Liver (tissue), 9 donors: Measurements from ENCODE around the gene UBE2L3. TPM values are rescaled to one million over a fixed set of nuclear protein-coding genes. Genes with fewer than 3 reads are reported as not detected.
A peak's percentile ranks its signal among the peaks of the same experiment; 100 is the strongest.

Experiments
- DNase-seq: peaks from one replicate; pipeline ENCODE4 v3.0.0-alpha.2; 2017; ENCODE audit warnings: low spot score
- H3K27ac ChIP-seq, 2 donors: one replicate each; pipeline ENCODE4 v1.7.0; 2013; ENCODE audit warnings: inconsistent platforms in 2 of 2, low read length in 2 of 2, control low read depth in 1 of 2, low read depth in 1 of 2, mild to moderate bottlenecking in 1 of 2
- H3K27me3 ChIP-seq, 4 donors: one replicate each; pipeline versions ENCODE4 v1.6.1 to v1.7.0; 2013; ENCODE audit warnings: low read length in 3 of 4, inconsistent platforms in 1 of 4, mild to moderate bottlenecking in 1 of 4, moderate library complexity in 1 of 4; ENCODE audit not compliant: control insufficient read depth in 4 of 4, insufficient read depth in 4 of 4
- H3K36me3 ChIP-seq, 4 donors: one replicate each; pipeline versions ENCODE4 v1.6.1 to v1.7.0; 2013; ENCODE audit warnings: low read length in 3 of 4, mild to moderate bottlenecking in 3 of 4, low read depth in 1 of 4, moderate library complexity in 1 of 4; ENCODE audit not compliant: control insufficient read depth in 4 of 4, insufficient read depth in 3 of 4
- H3K4me1 ChIP-seq, 4 donors: one replicate each; pipeline versions ENCODE4 v1.6.1 to v1.7.0; 2013; ENCODE audit warnings: low read length in 3 of 4, mild to moderate bottlenecking in 3 of 4, moderate library complexity in 1 of 4; ENCODE audit not compliant: control insufficient read depth in 4 of 4, insufficient read depth in 4 of 4
- H3K4me3 ChIP-seq, 3 donors: one replicate each; pipeline versions ENCODE4 v1.6.1 to v1.7.0; 2013; ENCODE audit warnings: low read length in 3 of 3, control low read depth in 1 of 3, low read depth in 1 of 3, mild to moderate bottlenecking in 1 of 3
- H3K9ac ChIP-seq, 2 donors: one replicate each; pipeline ENCODE4 v1.7.0; 2013; ENCODE audit warnings: low read length in 2 of 2, mild to moderate bottlenecking in 2 of 2, moderate library complexity in 2 of 2, control low read depth in 1 of 2, low read depth in 1 of 2
- H3K9me3 ChIP-seq, 4 donors: one replicate each; pipeline versions ENCODE4 v1.6.1 to v1.7.0; 2013; ENCODE audit warnings: low read length in 3 of 4; ENCODE audit not compliant: control insufficient read depth in 4 of 4
- EGR1 ChIP-seq, 2 donors: IDR thresholded peaks; 2 replicates each; pipeline ENCODE4 v1.6.1; 2016 to 2018; ENCODE audit warnings: antibody characterized with exemption in 2 of 2, low read depth in 2 of 2
- FOXA1 ChIP-seq: IDR thresholded peaks from 2 replicates; pipeline ENCODE4 v1.6.1; 2016; ENCODE audit warnings: antibody characterized with exemption
- FOXA2 ChIP-seq: IDR thresholded peaks from 2 replicates; pipeline ENCODE4 v1.6.1; 2016; ENCODE audit warnings: antibody characterized with exemption
- GABPA ChIP-seq, 2 donors: IDR thresholded peaks in 1 of 2; conservative IDR thresholded peaks in 1 of 2; 2 replicates each; pipeline ENCODE4 v1.6.1; 2016; ENCODE audit warnings: antibody characterized with exemption in 2 of 2, mild to moderate bottlenecking in 1 of 2, moderate library complexity in 1 of 2
- JUND ChIP-seq, 2 donors: IDR thresholded peaks; 2 replicates each; pipeline ENCODE4 v1.6.1; 2016; ENCODE audit warnings: antibody characterized with exemption in 2 of 2
- NR2F2 ChIP-seq: IDR thresholded peaks from 2 replicates; pipeline ENCODE4 v1.6.1; 2016; ENCODE audit warnings: antibody characterized with exemption
- RAD21 ChIP-seq, 2 donors: IDR thresholded peaks; 2 replicates each; pipeline ENCODE4 v1.6.1; 2016; ENCODE audit warnings: antibody characterized with exemption in 2 of 2, mild to moderate bottlenecking in 2 of 2
- RXRA ChIP-seq, 2 donors: IDR thresholded peaks; 2 replicates each; pipeline ENCODE4 v1.6.1; 2017 to 2018; ENCODE audit warnings: antibody characterized with exemption in 2 of 2, mild to moderate bottlenecking in 1 of 2
- SP1 ChIP-seq: IDR thresholded peaks from 2 replicates; pipeline ENCODE4 v1.6.1; 2018; ENCODE audit warnings: antibody characterized with exemption, mild to moderate bottlenecking
- TAF1 ChIP-seq: conservative IDR thresholded peaks from 2 replicates; pipeline ENCODE4 v1.6.1; 2016; ENCODE audit warnings: antibody characterized with exemption, mild to moderate bottlenecking
- YY1 ChIP-seq: IDR thresholded peaks from 2 replicates; pipeline ENCODE4 v1.6.1; 2016; ENCODE audit warnings: antibody characterized with exemption, mild to moderate bottlenecking
- WGBS: extraction: QIAGEN DNeasy Blood & Tissue Kit; methylation state at CpG from one replicate; pipeline ENCODE4 v1.1.7; 2013; 5-methylcytosine and 5-hydroxymethylcytosine counted together
- polyA plus RNA-seq, 2 donors: library from polyadenylated mRNA; stranded (reverse) in 1 of 2; unstranded in 1 of 2; fragments of 200-250 nt in 1 of 2; fragments of >200 nt in 1 of 2; fragmentation: Nextera tagmentation in 1 of 2; extraction: Ambion mirVana in 1 of 2; gene quantifications; one replicate each; pipeline versions ENCODE4 v1.2.1 to v1.2.3, GENCODE V29; 2013 to 2015
- total RNA-seq, 2 donors: library from RNA; depleted of rRNA; stranded (reverse); fragments of >200 nt; gene quantifications; one replicate each; pipeline ENCODE4 v1.2.3, GENCODE V29; 2014
- TF ChIP-seq, protein P1 (sequence below): IDR thresholded peaks from 2 replicates; pipeline ENCODE4 v1.6.1; 2016; ENCODE audit warnings: antibody characterized with exemption, mild to moderate bottlenecking
- TF ChIP-seq, protein P2 (sequence below): IDR thresholded peaks from 2 replicates; pipeline ENCODE4 v1.6.1; 2016; ENCODE audit warnings: antibody characterized with exemption
- donor health status: healthy.
- donor health status: healthy.
- donor health status: healthy.
- donor health status: healthy.
- donor health status: healthy.

UBE2L3 gene
- total and polyA plus RNA-seq, 4 donors, result 14.3 to 33.4 (median 19.8) TPM

DNA sequence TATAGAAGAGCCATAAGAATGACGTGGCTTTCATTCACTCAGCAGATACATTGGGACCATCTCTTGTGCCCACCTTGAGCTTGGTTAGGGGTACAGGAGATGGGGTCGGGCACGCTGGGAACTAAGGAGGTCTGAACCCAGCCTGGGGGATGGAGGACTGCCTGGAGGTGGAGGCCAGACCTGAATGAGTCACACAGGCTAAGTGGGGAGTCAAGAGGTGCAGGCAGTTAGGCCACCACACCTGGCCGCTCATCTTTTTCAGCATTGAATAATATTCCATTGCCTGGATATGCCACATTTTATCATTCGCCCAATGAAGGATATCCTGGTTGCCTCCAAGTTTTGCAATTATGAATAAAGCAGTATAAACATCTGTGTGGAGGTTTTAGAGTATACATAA lies 94.5 kb downstream of the UBE2L3 start:
- 96% methylated on average over 5 of the region's 5 CpGs for WGBS
- Histone ChIP-seq H3K9me3 (no peaks in the 10 kb centered on the region), H3K9ac (no peak overlapping the region), H3K27ac (no peak overlapping the region), H3K36me3 (no peaks in the 10 kb centered on the region), H3K4me3 (no peak overlapping the region), H3K4me1 (peaks cover 0 to 16% (median 4%) of the 10 kb centered on the region in 4 donors), H3K27me3 (no peaks in the 10 kb centered on the region)
- DNase-seq, result no peak
- TF ChIP-seq EGR1 (IDR thresholded peaks at IDR 0.05; ENCODE audit: low read depth in 2 of 2) (no peak), TAF1 (no peak), GABPA (IDR thresholded peaks at IDR 0.05 in 1 of 2, conservative IDR thresholded peaks at IDR 0.05 in 1 of 2) (no peak), FOXA1 (no peak), RXRA (IDR thresholded peaks at IDR 0.05) (no peak), FOXA2 (no peak), SP1 (no peak)
- TF ChIP-seq, protein P1, sequence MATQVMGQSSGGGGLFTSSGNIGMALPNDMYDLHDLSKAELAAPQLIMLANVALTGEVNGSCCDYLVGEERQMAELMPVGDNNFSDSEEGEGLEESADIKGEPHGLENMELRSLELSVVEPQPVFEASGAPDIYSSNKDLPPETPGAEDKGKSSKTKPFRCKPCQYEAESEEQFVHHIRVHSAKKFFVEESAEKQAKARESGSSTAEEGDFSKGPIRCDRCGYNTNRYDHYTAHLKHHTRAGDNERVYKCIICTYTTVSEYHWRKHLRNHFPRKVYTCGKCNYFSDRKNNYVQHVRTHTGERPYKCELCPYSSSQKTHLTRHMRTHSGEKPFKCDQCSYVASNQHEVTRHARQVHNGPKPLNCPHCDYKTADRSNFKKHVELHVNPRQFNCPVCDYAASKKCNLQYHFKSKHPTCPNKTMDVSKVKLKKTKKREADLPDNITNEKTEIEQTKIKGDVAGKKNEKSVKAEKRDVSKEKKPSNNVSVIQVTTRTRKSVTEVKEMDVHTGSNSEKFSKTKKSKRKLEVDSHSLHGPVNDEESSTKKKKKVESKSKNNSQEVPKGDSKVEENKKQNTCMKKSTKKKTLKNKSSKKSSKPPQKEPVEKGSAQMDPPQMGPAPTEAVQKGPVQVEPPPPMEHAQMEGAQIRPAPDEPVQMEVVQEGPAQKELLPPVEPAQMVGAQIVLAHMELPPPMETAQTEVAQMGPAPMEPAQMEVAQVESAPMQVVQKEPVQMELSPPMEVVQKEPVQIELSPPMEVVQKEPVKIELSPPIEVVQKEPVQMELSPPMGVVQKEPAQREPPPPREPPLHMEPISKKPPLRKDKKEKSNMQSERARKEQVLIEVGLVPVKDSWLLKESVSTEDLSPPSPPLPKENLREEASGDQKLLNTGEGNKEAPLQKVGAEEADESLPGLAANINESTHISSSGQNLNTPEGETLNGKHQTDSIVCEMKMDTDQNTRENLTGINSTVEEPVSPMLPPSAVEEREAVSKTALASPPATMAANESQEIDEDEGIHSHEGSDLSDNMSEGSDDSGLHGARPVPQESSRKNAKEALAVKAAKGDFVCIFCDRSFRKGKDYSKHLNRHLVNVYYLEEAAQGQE, result no peak

DNA sequence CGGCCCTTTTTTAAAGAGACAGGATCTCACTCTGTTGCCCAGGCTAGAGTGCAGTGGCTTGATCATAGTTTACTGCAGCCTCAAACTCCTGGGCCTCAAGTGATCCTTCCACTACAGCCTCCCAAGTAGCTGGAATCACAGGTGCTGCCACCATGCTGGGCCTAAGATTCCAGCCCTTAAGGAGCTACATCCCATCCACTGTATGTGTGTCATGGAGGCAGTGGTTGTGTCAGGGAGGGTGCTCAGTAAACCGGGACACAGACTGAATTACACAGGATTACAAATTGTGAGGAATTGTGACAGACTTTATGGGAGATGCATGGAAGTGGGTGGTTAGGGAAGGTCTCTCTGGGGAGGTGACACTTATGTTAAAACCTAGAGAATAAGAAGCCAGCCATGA lies 96.2 kb downstream of the UBE2L3 start:
- TF ChIP-seq EGR1 (IDR thresholded peaks at IDR 0.05; ENCODE audit: low read depth in 2 of 2) (no peak), NR2F2 (no peak), SP1 (no peak), FOXA2 (no peak), TAF1 (no peak), JUND (IDR thresholded peaks at IDR 0.05) (no peak), RAD21 (IDR thresholded peaks at IDR 0.05) (no peak), GABPA (IDR thresholded peaks at IDR 0.05 in 1 of 2, conservative IDR thresholded peaks at IDR 0.05 in 1 of 2) (no peak), YY1 (no peak)
- TF ChIP-seq, protein P2, sequence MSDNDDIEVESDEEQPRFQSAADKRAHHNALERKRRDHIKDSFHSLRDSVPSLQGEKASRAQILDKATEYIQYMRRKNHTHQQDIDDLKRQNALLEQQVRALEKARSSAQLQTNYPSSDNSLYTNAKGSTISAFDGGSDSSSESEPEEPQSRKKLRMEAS, result no peak
- WGBS, result 92% methylated on average over 2 of the region's 2 CpGs
- no peak overlapping the region for H3K4me3 ChIP-seq
- DNase-seq, result no peak
- H3K27ac ChIP-seq, result no peak overlapping the region
- no peak overlapping the region for H3K9ac ChIP-seq
- H3K4me1 ChIP-seq, result peaks cover 0 to 9% (median under 1%) of the 10 kb centered on the region in 4 donors
- no peaks in the 10 kb centered on the region for H3K27me3 ChIP-seq
- H3K9me3 ChIP-seq, result no peaks in the 10 kb centered on the region
- no peaks in the 10 kb centered on the region for H3K36me3 ChIP-seq

DNA sequence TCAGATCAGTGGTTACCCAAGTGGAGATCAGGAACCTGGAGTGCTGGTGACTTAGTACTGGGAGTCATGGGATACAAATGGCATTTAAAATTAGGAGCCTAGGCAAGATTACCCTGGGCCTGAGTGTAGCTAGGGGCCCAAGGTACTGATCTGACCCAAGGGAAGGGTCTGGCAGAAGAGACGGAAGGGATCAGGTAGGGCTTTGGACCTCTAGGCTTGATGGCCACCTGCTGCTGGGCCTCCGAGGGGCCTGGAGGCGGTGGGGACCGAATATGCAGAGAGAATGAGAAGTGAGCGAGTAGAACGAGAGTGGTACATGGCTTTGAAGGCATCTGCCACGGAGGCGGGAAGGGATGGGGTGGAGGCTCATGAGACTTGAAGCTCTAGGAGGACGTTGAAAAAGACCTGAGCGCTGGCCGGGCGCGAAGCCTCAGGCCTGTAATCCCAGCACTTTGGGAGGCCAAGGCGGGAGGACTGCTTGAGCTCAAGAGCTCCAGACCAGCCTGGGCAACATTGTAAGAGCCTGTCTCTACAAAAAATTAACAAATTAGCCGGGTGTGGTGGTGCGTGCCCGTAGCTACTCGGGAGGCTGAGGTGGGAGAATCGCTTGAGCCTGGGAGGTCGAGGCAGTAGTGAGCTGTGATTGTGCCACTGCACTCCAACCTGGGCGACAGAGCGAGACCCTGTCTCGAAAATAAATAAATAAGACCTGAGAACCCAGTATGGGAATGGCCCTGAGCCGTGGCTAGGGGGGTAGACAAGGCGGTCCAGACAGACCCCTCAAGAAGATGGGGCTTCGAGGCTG lies 97.7 kb downstream of the UBE2L3 start:
- DNase-seq, result no peak
- peak overlapping the region; percentile 54 to 64 (median 60) for H3K4me3 ChIP-seq
- H3K27ac ChIP-seq, result peak overlapping the region; percentile 94 to 95
- 73% methylated on average over 26 of the region's 26 CpGs for WGBS
- no peaks in the 10 kb centered on the region for H3K36me3 ChIP-seq
- TF ChIP-seq RAD21 (IDR thresholded peaks at IDR 0.05), result no peak
- no peaks in the 10 kb centered on the region for H3K9me3 ChIP-seq
- H3K27me3 ChIP-seq, result no peaks in the 10 kb centered on the region
- no peak overlapping the region for H3K9ac ChIP-seq
- peaks cover 0 to 9% (median under 1%) of the 10 kb centered on the region in 4 donors for H3K4me1 ChIP-seq
